ENCODE measurements around the gene DUS4L.

Gene DUS4L

GRCh38 chr7:107615910-107616680 lies 52.3 kb downstream of the DUS4L start:
- DNase-seq = no peak

- DNase-seq = no peak
Measured at GRCh38 chr7:107622429-107622828, 58.7 kb downstream of the DUS4L start.

- no peak for DNase-seq
Measured at GRCh38 chr7:107622894-107623293, 59.1 kb downstream of the DUS4L start.

- no peak for DNase-seq
Measured at GRCh38 chr7:107627002-107627401, 63.2 kb downstream of the DUS4L start.
